ENCODE measurements around the gene CYP46A1. TPM values are rescaled to one million over a fixed set of nuclear protein-coding genes. Genes with fewer than 3 reads are reported as not detected.

The CYP46A1 gene
- total RNA-seq, 1 donor from 2014 or later, result 1.9 TPM

DNA sequence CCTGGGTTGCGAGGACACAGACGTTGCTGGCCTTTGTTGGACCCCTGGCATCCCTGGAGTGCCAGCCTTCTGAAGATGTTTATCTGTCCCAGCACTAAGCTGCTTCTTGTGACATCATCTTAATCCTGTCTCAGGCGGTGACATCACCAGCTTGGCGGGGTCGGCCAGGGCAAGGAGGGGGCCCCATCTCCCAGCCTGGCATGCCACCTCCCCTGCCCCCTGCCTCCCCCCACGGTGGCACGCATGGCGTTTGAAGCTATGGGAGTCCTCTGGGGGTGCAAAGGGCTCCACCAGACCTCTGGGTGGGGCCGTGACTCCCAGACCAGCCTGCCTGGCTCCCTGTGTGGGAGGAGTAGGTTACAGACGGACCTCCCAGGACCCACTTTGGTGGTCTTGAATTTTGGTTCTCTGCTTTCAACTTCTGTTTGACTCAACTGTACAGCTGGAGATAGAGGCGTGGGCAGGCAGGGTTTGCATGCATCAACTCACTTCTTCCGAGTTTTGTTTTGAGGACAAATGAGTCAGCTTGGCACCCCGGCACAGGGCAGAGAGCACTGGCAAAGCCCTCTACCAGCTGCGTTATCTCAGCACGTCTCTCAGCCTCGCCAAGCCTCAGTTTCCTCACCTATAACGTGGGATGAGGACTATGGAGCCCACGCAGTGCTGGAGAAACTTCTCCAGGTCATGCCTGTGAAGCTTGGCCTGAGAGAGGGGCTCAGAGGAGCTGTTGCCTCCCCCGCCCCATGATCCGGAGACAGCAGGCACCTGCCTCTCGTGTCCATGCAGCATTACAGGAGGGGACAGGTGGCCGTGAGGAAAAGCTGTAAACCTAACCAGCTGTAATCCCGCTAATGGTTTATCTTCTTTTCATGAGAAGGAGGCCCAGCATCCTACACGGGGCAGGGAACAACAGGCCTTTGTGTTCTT is 70.3 kb downstream of the CYP46A1 start:
- no peak overlapping the region for H3K4me3 Mint-ChIP-seq
- peaks cover 36% of the 10 kb centered on the region for H3K4me1 Mint-ChIP-seq
- no peaks in the 10 kb centered on the region for H3K36me3 Mint-ChIP-seq
- no peak overlapping the region for H3K27ac Mint-ChIP-seq
- no peaks in the 10 kb centered on the region for H3K9me3 Mint-ChIP-seq
- H3K27me3 Mint-ChIP-seq (ENCODE audit: low read depth), result peaks cover 22% of the 10 kb centered on the region
- DNase-seq (ENCODE audit: low spot score in 2 of 2, unreplicated experiment in 2 of 2), result no peak
- TF ChIP-seq, protein P1, sequence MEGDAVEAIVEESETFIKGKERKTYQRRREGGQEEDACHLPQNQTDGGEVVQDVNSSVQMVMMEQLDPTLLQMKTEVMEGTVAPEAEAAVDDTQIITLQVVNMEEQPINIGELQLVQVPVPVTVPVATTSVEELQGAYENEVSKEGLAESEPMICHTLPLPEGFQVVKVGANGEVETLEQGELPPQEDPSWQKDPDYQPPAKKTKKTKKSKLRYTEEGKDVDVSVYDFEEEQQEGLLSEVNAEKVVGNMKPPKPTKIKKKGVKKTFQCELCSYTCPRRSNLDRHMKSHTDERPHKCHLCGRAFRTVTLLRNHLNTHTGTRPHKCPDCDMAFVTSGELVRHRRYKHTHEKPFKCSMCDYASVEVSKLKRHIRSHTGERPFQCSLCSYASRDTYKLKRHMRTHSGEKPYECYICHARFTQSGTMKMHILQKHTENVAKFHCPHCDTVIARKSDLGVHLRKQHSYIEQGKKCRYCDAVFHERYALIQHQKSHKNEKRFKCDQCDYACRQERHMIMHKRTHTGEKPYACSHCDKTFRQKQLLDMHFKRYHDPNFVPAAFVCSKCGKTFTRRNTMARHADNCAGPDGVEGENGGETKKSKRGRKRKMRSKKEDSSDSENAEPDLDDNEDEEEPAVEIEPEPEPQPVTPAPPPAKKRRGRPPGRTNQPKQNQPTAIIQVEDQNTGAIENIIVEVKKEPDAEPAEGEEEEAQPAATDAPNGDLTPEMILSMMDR (IDR thresholded peaks at IDR 0.05; ENCODE audit: unreplicated experiment), result no peak

DNA sequence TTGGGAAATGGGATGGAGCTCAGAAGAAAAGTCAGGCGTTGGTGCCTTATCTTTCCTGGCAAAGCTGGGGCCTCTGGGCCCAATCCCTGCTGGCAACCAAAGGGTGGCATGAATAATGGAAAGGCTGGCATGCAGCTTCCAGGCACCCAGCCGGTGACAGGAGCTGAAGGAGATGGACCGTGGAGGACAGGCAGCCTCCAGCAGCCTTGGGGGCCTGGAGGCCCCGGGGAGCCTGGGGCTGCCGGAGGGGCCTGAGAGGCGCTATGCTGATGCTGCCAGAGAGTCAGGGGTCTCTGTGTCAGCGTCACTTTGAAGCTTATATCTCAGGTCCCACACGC is 70.9 kb downstream of the CYP46A1 start:
- H3K27me3 Mint-ChIP-seq (ENCODE audit: low read depth), result peaks cover 18% of the 10 kb centered on the region
- DNase-seq (ENCODE audit: low spot score in 2 of 2, unreplicated experiment in 2 of 2), result no peak
- H3K4me1 Mint-ChIP-seq, result peaks cover 29% of the 10 kb centered on the region
- no peak overlapping the region for H3K27ac Mint-ChIP-seq
- no peak overlapping the region for H3K4me3 Mint-ChIP-seq
- no peaks in the 10 kb centered on the region for H3K36me3 Mint-ChIP-seq
- H3K9me3 Mint-ChIP-seq, result no peaks in the 10 kb centered on the region
- TF ChIP-seq, protein P1 (IDR thresholded peaks at IDR 0.05; ENCODE audit: unreplicated experiment), result no peak

- TF ChIP-seq, protein P1 (IDR thresholded peaks at IDR 0.05; ENCODE audit: unreplicated experiment), result no peak
- Mint-ChIP-seq H3K27ac (no peak overlapping the region), H3K9me3 (no peaks in the 10 kb centered on the region), H3K4me3 (no peak overlapping the region), H3K36me3 (no peaks in the 10 kb centered on the region), H3K27me3 (ENCODE audit: low read depth) (peaks cover 17% of the 10 kb centered on the region), H3K4me1 (peaks cover 27% of the 10 kb centered on the region)
- DNase-seq (ENCODE audit: low spot score in 2 of 2, unreplicated experiment in 2 of 2), result no peak
Observed at GRCh38 chr14:99755629-99756603, 71.8 kb downstream of the CYP46A1 start.

DNA sequence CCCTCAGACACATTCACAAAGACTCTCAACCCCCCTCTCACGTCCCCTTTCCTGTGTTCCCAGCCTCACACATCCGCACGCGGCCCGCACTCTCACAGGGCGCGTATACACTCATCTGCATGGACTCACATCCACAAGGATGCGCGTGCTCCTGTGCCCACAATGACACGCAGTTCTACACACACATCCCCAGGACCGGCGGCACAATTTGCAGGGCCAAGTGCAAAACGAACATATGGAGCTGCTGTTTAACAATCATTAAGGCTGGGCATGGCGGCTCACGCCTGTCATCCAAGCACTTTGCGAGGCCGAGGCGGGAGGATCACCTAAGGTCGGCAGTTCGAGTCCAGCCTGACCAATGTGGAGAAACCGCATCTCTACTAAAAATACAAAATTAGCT is 72.7 kb downstream of the CYP46A1 start:
- no peak for DNase-seq (ENCODE audit: low spot score in 2 of 2, unreplicated experiment in 2 of 2)
- no peaks in the 10 kb centered on the region for H3K36me3 Mint-ChIP-seq
- H3K9me3 Mint-ChIP-seq, result no peaks in the 10 kb centered on the region
- peaks cover 9% of the 10 kb centered on the region for H3K27me3 Mint-ChIP-seq (ENCODE audit: low read depth)
- H3K4me3 Mint-ChIP-seq, result no peak overlapping the region
- TF ChIP-seq, protein P1 (IDR thresholded peaks at IDR 0.05; ENCODE audit: unreplicated experiment), result no peak
- H3K27ac Mint-ChIP-seq, result no peak overlapping the region
- peaks cover 21% of the 10 kb centered on the region for H3K4me1 Mint-ChIP-seq

GRCh38 chr14:99757331-99758070 is 73.4 kb downstream of the CYP46A1 start:
- Mint-ChIP-seq H3K36me3 (no peaks in the 10 kb centered on the region), H3K27ac (no peak overlapping the region), H3K9me3 (no peaks in the 10 kb centered on the region), H3K27me3 (ENCODE audit: low read depth) (peaks cover 5% of the 10 kb centered on the region), H3K4me1 (peaks cover 14% of the 10 kb centered on the region), H3K4me3 (no peak overlapping the region)
- TF ChIP-seq, protein P1 (IDR thresholded peaks at IDR 0.05; ENCODE audit: unreplicated experiment), result no peak
- no peak for DNase-seq (ENCODE audit: low spot score in 2 of 2, unreplicated experiment in 2 of 2)
